H1 (cell line): ENCODE data around the gene CDCP1. TPM values are rescaled to one million over a fixed set of nuclear protein-coding genes. Genes with fewer than 3 reads are reported as not detected.

Source experiments
- NRF1 ChIP-seq: IDR thresholded peaks from 2 replicates; pipeline ENCODE4 v1.6.1; 2011; ENCODE audit warnings: mild to moderate bottlenecking, low read depth, low read length, improper control_type of control experiment
- polyA plus RNA-seq, 7 experiments: library from polyadenylated mRNA; depleted of rRNA in 3 of 7; stranded (reverse) in 5 of 7; unstranded in 2 of 7; fragments of >200 nt in 5 of 7; fragments of 200-250 nt in 2 of 7; gene quantifications; 1 replicate in 5 of 7; 2 replicates in 1 of 7; 4 replicates in 1 of 7; pipeline versions ENCODE4 v1.2.1 to v1.2.3, GENCODE V29; 2011 to 2013; ENCODE audit warnings: missing spikeins in 2 of 7, mixed read lengths in 2 of 7
- total RNA-seq: library from RNA; stranded (reverse); fragmentation: NEBNext Ultra II Directional; extraction: Animal tissue kit (Norgen Biotek cat#: 25700); gene quantifications from 2 replicates; pipeline ENCODE4 v1.2.1, GENCODE V29; 2021

The CDCP1 gene
- total and polyA plus RNA-seq, 2 of the 8 experiments (the other 6 are each of a cell fraction or from before 2014, with no cell fraction given), result 10.0 to 23.3 TPM

GRCh38 chr3:45098310-45098709 is 47.9 kb downstream of the CDCP1 start (continued):
- TF ChIP-seq NRF1, result no peak
